IMR-90 (cell line): ENCODE measurements around the gene TNS3.

Source experiments
- CTCF ChIP-seq: conservative IDR thresholded peaks from 2 replicates; pipeline ENCODE4 v1.5.1; 2012; ENCODE audit warnings: mild to moderate bottlenecking, low read depth, low read length, improper control_type of control experiment
- POLR2A ChIP-seq: IDR thresholded peaks from 2 replicates; pipeline ENCODE4 v1.6.1; 2012; ENCODE audit warnings: mild to moderate bottlenecking, low read depth, low read length
- RAD21 ChIP-seq: IDR thresholded peaks from 2 replicates; pipeline ENCODE4 v1.6.1; 2012; ENCODE audit warnings: low read length, improper control_type of control experiment
- RFX5 ChIP-seq: IDR thresholded peaks from 2 replicates; pipeline ENCODE4 v1.8.0; 2012; ENCODE audit warnings: low read depth, mild to moderate bottlenecking, low read length, moderate library complexity
- USF2 ChIP-seq: fragments of 150-350 bp; IDR thresholded peaks from 2 replicates; pipeline ENCODE4 v1.6.1; 2017; ENCODE audit warnings: mild to moderate bottlenecking, antibody characterized with exemption, low read length, low read depth

- TF ChIP-seq RFX5, result no peak
- no peak for TF ChIP-seq RAD21
- TF ChIP-seq CTCF, result no peak
- TF ChIP-seq POLR2A, result no peak
- TF ChIP-seq USF2, result no peak
Measured at GRCh38 chr7:47472444-47473157, 109.3 kb downstream of the TNS3 start.
